ENCODE results near the gene XYLB. TPM values are rescaled to one million over a fixed set of nuclear protein-coding genes. Genes with fewer than 3 reads are reported as not detected.

Gene XYLB
- total RNA-seq, 1 experiment from 2014 or later, result 11.2 TPM

DNA sequence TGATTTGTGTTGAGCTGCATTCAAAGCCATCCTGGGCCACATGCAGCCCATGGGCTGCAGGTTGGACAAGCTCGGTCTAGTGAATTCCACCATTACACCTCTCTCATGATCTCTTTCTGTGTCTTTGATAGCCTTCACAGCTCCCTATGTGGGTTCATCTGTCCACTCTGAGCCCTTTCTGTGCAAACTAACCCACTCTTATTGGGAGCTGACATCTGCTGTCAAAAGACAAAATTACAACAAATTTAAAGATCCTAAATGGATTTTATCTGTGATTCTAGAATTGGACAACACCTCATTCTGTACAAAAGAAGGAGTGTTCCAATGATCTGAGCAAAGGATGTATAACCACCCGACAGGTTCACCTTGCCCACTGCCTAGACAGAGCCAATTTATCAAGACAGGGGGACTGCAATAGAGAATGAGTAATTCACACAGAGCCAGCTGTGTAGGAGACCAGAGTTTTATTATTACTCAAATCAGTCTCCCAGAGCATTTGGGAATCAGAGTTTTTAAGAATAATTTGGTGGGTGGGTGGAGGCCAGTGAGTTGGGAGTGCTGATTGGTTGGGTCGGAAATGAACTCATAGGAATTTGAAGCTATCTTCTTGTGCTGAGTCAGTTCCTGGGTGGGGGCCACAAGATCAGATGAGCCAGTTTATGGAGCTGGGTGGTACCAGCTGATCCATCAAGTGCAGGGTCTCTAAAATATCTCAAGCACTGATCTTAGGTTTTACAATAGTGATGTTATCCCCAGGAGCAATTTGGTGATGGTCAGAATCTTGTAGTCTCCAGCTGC lies 2.6 kb upstream of the XYLB start:
- no peaks in the 10 kb centered on the region for H3F3A ChIP-seq (ENCODE audit: low read length, unreplicated experiment)
- H3K27me3 ChIP-seq (ENCODE audit: low read length), result no peaks in the 10 kb centered on the region
- no peak overlapping the region for H3K4me2 ChIP-seq (ENCODE audit: low read length)
- H4K20me1 ChIP-seq (ENCODE audit: low read length), result no peaks in the 10 kb centered on the region
- H3K9me3 ChIP-seq (ENCODE audit: low read length), result no peaks in the 10 kb centered on the region
- no peak for ATAC-seq
- no peak overlapping the region for H3K27ac ChIP-seq (ENCODE audit: low read length)
- no peak overlapping the region for H2AFZ ChIP-seq (ENCODE audit: low read length)
- H3K36me3 ChIP-seq (ENCODE audit: low read depth, low read length), result no peaks in the 10 kb centered on the region
- intact Hi-C loops (cut with micrococcal nuclease), result loop anchor here (10.0 kb wide), 1 partner anchor 321 kb away; no protein-coding TSS in a partner anchor
- DNase-seq, result peak; percentile 34
- TF ChIP-seq EZH2phosphoT487 (IDR thresholded peaks at IDR 0.05; ENCODE audit: borderline replicate concordance, low read length) (no peak), EZH2 (IDR thresholded peaks at IDR 0.05; ENCODE audit: low read length, unreplicated experiment) (no peak)
- TF ChIP-seq, protein P1, sequence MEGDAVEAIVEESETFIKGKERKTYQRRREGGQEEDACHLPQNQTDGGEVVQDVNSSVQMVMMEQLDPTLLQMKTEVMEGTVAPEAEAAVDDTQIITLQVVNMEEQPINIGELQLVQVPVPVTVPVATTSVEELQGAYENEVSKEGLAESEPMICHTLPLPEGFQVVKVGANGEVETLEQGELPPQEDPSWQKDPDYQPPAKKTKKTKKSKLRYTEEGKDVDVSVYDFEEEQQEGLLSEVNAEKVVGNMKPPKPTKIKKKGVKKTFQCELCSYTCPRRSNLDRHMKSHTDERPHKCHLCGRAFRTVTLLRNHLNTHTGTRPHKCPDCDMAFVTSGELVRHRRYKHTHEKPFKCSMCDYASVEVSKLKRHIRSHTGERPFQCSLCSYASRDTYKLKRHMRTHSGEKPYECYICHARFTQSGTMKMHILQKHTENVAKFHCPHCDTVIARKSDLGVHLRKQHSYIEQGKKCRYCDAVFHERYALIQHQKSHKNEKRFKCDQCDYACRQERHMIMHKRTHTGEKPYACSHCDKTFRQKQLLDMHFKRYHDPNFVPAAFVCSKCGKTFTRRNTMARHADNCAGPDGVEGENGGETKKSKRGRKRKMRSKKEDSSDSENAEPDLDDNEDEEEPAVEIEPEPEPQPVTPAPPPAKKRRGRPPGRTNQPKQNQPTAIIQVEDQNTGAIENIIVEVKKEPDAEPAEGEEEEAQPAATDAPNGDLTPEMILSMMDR (conservative IDR thresholded peaks at IDR 0.05; ENCODE audit: low read depth, low read length), result peak; percentile 48; the same call in 1 of the 2 replicates
- no peaks in the 10 kb centered on the region for H3K9me2 ChIP-seq (replicated peaks; ENCODE audit: low read length)
- no peak overlapping the region for H3K9ac ChIP-seq (ENCODE audit: low read length)
- POLR2A ChIA-PET (ENCODE audit: unreplicated experiment), result no interaction called here
- H3K79me2 ChIP-seq (ENCODE audit: low read length), result peaks cover 21% of the 10 kb centered on the region
- H3K4me3 ChIP-seq (ENCODE audit: low read length), result no peak overlapping the region
- no TSS peak for BruUV-seq (replicated peaks)
- CTCF ChIA-PET, result interaction anchor here (0.6 to 1.1 kb wide), 2 partner anchors 11 to 46 kb away, joined by 3 to 4 read pairs; no protein-coding TSS in a partner anchor
- peaks cover 20% of the 10 kb centered on the region for H3K4me1 ChIP-seq (ENCODE audit: insufficient read depth, low read length)

DNA sequence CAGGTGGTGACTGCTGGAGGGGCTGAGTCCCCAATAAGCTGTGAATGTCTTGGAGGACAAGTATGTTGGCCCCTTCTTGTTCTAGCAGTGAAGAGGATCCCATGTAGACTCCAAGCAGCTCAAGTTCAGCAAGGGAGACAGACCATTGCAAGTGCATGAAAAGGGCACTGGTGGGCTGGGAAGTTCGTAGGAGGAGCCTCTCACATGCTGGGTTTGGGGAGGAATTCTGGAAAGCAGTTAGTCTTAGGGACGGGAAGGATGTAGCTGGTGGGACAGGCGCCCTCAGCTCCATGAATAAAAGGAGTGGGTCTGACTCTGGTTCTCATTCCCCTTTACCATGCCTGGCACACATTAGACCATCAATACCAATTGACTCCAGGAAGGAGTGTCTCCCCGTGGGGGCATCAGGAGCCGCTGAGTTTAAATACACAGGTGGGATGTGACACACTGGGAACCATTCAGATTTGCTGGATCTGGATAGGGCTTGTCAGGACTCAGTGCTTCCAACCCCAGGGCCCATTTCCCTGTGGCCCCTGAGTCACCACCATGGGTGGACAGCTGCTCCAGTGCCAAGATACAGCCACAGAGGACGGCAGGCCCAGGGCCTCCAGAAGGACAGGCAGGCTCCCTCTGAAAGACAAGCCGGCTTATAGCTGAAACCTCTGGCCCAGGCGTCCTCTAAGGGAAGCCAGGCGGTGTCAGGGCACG lies 552 bp upstream of the XYLB start:
- Histone ChIP-seq H3K27me3 (ENCODE audit: low read length) (no peaks in the 10 kb centered on the region), H4K20me1 (ENCODE audit: low read length) (peaks cover 7% of the 10 kb centered on the region; the same call in 1 of the 2 replicates), H2AFZ (ENCODE audit: low read length) (peak overlapping the region; percentile 96), H3K9me2 (replicated peaks; ENCODE audit: low read length) (no peaks in the 10 kb centered on the region), H3K79me2 (ENCODE audit: low read length) (peaks cover 38% of the 10 kb centered on the region), H3K36me3 (ENCODE audit: low read depth, low read length) (peaks cover 7% of the 10 kb centered on the region), H3K9ac (ENCODE audit: low read length) (peak overlapping the region; percentile 91; the same call in 1 of the 2 replicates), H3K27ac (ENCODE audit: low read length) (no peak overlapping the region), H3K9me3 (ENCODE audit: low read length) (no peaks in the 10 kb centered on the region), H3F3A (ENCODE audit: low read length, unreplicated experiment) (no peaks in the 10 kb centered on the region), H3K4me3 (ENCODE audit: low read length) (peak overlapping the region; percentile 82; the same call in 1 of the 2 replicates), H3K4me1 (ENCODE audit: insufficient read depth, low read length) (peaks cover 33% of the 10 kb centered on the region), H3K4me2 (ENCODE audit: low read length) (peak overlapping the region; percentile 84)
- DNase-seq, result no peak
- intact Hi-C loops (cut with micrococcal nuclease), result loop anchor here (2.0 to 10.0 kb wide), 3 partner anchors 133 to 319 kb away; no protein-coding TSS in a partner anchor
- BruUV-seq (replicated peaks), result no TSS peak
- ChIA-PET CTCF (interaction anchor here (0.8 to 1.4 kb wide), 4 partner anchors 81 to 181 kb away, joined by 3 to 8 read pairs (median 3); partner anchors contain the start of genes OXSR1 and SLC22A13), POLR2A (ENCODE audit: unreplicated experiment) (no interaction called here)
- TF ChIP-seq EZH2phosphoT487 (IDR thresholded peaks at IDR 0.05; ENCODE audit: borderline replicate concordance, low read length) (no peak), EZH2 (IDR thresholded peaks at IDR 0.05; ENCODE audit: low read length, unreplicated experiment) (no peak)
- TF ChIP-seq, protein P1 (conservative IDR thresholded peaks at IDR 0.05; ENCODE audit: low read depth, low read length), result no peak
- peak; percentile 37 for ATAC-seq

Data from PC-3 (cell line).